Heart left ventricle (tissue), 16 donors: Measurements from ENCODE around the gene MAP1A. TPM values are rescaled to one million over a fixed set of nuclear protein-coding genes. Genes with fewer than 3 reads are reported as not detected.

Experiments
- ATAC-seq, 4 donors: fragments of 200-7000 bp; cut with Tn5 transposase; one replicate each; pipeline ENCODE4 v1.9.1; 2020 to 2022; ENCODE audit warnings: moderate library complexity in 4 of 4, mild to moderate bottlenecking in 3 of 4, moderate number of reproducible peaks in 1 of 4
- DNase-seq, 5 donors: peaks; one replicate each; pipeline ENCODE4 v3.0.0-alpha.2; 2020
- H3K27ac ChIP-seq, 12 donors: fragments of 200-600 bp; sonication (generic) in 4 of 12; one replicate each; pipeline versions ENCODE4 v1.5.0 to v1.8.0; 2016 to 2022; ENCODE audit warnings: mild to moderate bottlenecking in 2 of 12
- H3K27me3 ChIP-seq, 9 donors: fragments of 200-600 bp; sonication (generic) in 2 of 9; one replicate each; pipeline versions ENCODE4 v1.5.1 to v1.8.0; 2016 to 2022; ENCODE audit warnings: mild to moderate bottlenecking in 3 of 9
- H3K36me3 ChIP-seq, 9 donors: fragments of 200-600 bp; sonication (generic) in 2 of 9; one replicate each; pipeline versions ENCODE4 v1.5.0 to v1.8.0; 2018 to 2022; ENCODE audit warnings: mild to moderate bottlenecking in 2 of 9
- H3K4me1 ChIP-seq, 12 donors: fragments of 200-600 bp; sonication (generic) in 4 of 12; one replicate each; pipeline versions ENCODE4 v1.5.0 to v1.8.0; 2016 to 2022; ENCODE audit warnings: mild to moderate bottlenecking in 3 of 12
- H3K4me3 ChIP-seq, 12 donors: fragments of 200-600 bp; sonication (generic) in 4 of 12; one replicate each; pipeline versions ENCODE4 v1.5.0 to v1.8.0; 2017 to 2022; ENCODE audit warnings: mild to moderate bottlenecking in 9 of 12, moderate library complexity in 4 of 12
- H3K9me3 ChIP-seq, 12 donors: fragments of 200-600 bp; sonication (generic) in 4 of 12; one replicate each; pipeline versions ENCODE4 v1.5.0 to v1.8.0; 2016 to 2022; ENCODE audit warnings: mild to moderate bottlenecking in 1 of 12
- CTCF ChIP-seq, 12 donors: fragments of 200-600 bp; sonication (generic) in 4 of 12; IDR thresholded peaks; one replicate each; pipeline versions ENCODE4 v1.5.0 to v1.8.0; 2018 to 2022; ENCODE audit warnings: antibody characterized with exemption in 12 of 12, mild to moderate bottlenecking in 5 of 12
- POLR2A ChIP-seq, 2 donors: fragments of 450-650 bp; IDR thresholded peaks; one replicate each; pipeline ENCODE4 v1.6.1; 2017; ENCODE audit warnings: antibody characterized with exemption in 2 of 2, mild to moderate bottlenecking in 2 of 2, moderate library complexity in 2 of 2
- WGBS, 4 donors: extraction: QIAGEN DNeasy Blood & Tissue Kit in 2 of 4; methylation state at CpG; one replicate each; pipeline versions ENCODE4 v1.1.5 to v1.1.7; 2013 to 2018; 5-methylcytosine and 5-hydroxymethylcytosine counted together
- intact Hi-C, 10 donors: fragments of 100-400 bp; cut with DNase I; formaldehyde crosslinking; loops; one replicate each; pipeline versions ENCODE4 v1.11.1 to v1.14.2; 2022
- polyA plus RNA-seq, 2 donors: library from polyadenylated mRNA; stranded (reverse); fragments of 200-250 nt; gene quantifications; one replicate each; pipeline ENCODE4 v1.2.3, GENCODE V29; 2013
- total RNA-seq, 9 donors: library from RNA; depleted of rRNA in 2 of 9; stranded (reverse); fragments of >200 nt in 2 of 9; fragmentation: NEBNext Ultra II Directional in 3 of 9; extraction: Animal tissue kit (Norgen Biotek cat#: 25700) in 3 of 9; gene quantifications; one replicate each; pipeline versions ENCODE4 v1.1.0 to v1.2.4, GENCODE V29; 2016 to 2023
- donor health status: ischemic (EF 13 %, LVEDD 7.1; RV severe dilation, severe dysfunction).
- donor health status: healthy with polysubstance abuse.
- donor health status: DM: no; HTN: yes; CAD: no.
- donor health status: DM: no; HTN: no; CAD: no.
- donor health status: ischemic (EF 25% LVEDD 6.9; RV normal size, moderate dysfunction).
- donor health status: ischemic (EF 25% LVEDD 5.7; RV mildly dilated, moderate dysfunction).
- donor health status: healthy.
- donor health status: DM: yes; HTN: yes; CAD: no.
- donor health status: ischemic (EF 35%, LVEDD 5.7; RV mildly dilated, moderate dysfunction).
- donor health status: nonischemic (EF 11% LVEDD 7.7; RV severe dilation, severe dysfunction).
- donor health status: DM: yes; HTN: yes; CAD: no.
- donor health status: PGD.
- donor health status: ischemic (EF 29% LVEDD 5.4; RV normal size, mild dysfunction).
- donor health status: nonischemic (EF 23%, LVEDD 6.1; RV moderate dilation, normal function).

The MAP1A gene
- total and polyA plus RNA-seq, 11 donors = 6.0 to 146 (median 36.8) TPM

GRCh38 chr15:43473885-43474284 lies 43.5 kb upstream of the MAP1A start:
- H3K36me3 ChIP-seq = peaks cover 0 to 100% (median 94%) of the 10 kb centered on the region in 9 donors
- no peaks in the 10 kb centered on the region for H3K9me3 ChIP-seq
- no peak for DNase-seq
- ATAC-seq = no peak
- H3K27ac ChIP-seq = no peak overlapping the region
- intact Hi-C loops = loop anchor here in 1 of 10 donors (10.0 kb wide), 1 partner anchor 51 kb away; no protein-coding TSS in a partner anchor
- 97 to 99% (median 98%) methylated on average over 13 to 25 of the region's 25 CpGs for WGBS, 4 donors
- H3K27me3 ChIP-seq = no peaks in the 10 kb centered on the region
- no peak for TF ChIP-seq CTCF (IDR thresholded peaks at IDR 0.05)
- TF ChIP-seq POLR2A (IDR thresholded peaks at IDR 0.05) = no peak
- no peak overlapping the region for H3K4me3 ChIP-seq
- H3K4me1 ChIP-seq = no peaks in the 10 kb centered on the region

- no peaks in the 10 kb centered on the region for H3K27me3 ChIP-seq
- intact Hi-C loops = loop anchor here in 1 of 10 donors (5.0 kb wide), 1 partner anchor 34 kb away; the partner anchor contains the start of gene MAP1A
- DNase-seq = no peak
- H3K4me3 ChIP-seq = no peak overlapping the region
- H3K27ac ChIP-seq = peak overlapping the region in 2 of 12 donors; percentile 6 to 11
- H3K9me3 ChIP-seq = no peaks in the 10 kb centered on the region
- peaks cover 0 to 77% (median 58%) of the 10 kb centered on the region in 9 donors for H3K36me3 ChIP-seq
- no peak for ATAC-seq
- peaks cover 0 to 11% (median 0%) of the 10 kb centered on the region in 12 donors for H3K4me1 ChIP-seq
- 77 to 87% (median 80%) methylated on average over 4 of the region's 4 CpGs for WGBS, 4 donors
- TF ChIP-seq POLR2A (IDR thresholded peaks at IDR 0.05) = no peak
- TF ChIP-seq CTCF (IDR thresholded peaks at IDR 0.05) = peak in 9 of 12 donors; percentile 10 to 53 (median 33)
Measured at GRCh38 chr15:43483297-43484128, 33.9 kb upstream of the MAP1A start.

- H3K9me3 ChIP-seq = no peaks in the 10 kb centered on the region
- TF ChIP-seq POLR2A (IDR thresholded peaks at IDR 0.05) (no peak), CTCF (IDR thresholded peaks at IDR 0.05) (no peak)
- H3K4me1 ChIP-seq = peaks cover 0 to 19% (median 6%) of the 10 kb centered on the region in 12 donors
- WGBS, 4 donors = 94 to 98% (median 96%) methylated on average over 2 of the region's 2 CpGs
- intact Hi-C loops = loop anchor here in 1 of 10 donors (5.0 kb wide), 1 partner anchor 33 kb away; the partner anchor contains the start of gene MAP1A
- peaks cover 0 to 76% (median 49%) of the 10 kb centered on the region in 9 donors for H3K36me3 ChIP-seq
- H3K27me3 ChIP-seq = no peaks in the 10 kb centered on the region
- H3K4me3 ChIP-seq = no peak overlapping the region
- DNase-seq (no peak), ATAC-seq (no peak)
- peak overlapping the region in 1 of 12 donors; percentile 6 for H3K27ac ChIP-seq
Measured at GRCh38 chr15:43484455-43484854, 33.0 kb upstream of the MAP1A start.

- intact Hi-C loops = loop anchor here in 1 of 10 donors (5.0 kb wide), 1 partner anchor 35 kb away; no protein-coding TSS in a partner anchor
- no peaks in the 10 kb centered on the region for H3K9me3 ChIP-seq
- DNase-seq (no peak), ATAC-seq (no peak)
- no peak overlapping the region for H3K27ac ChIP-seq
- peaks cover 0 to 74% (median 46%) of the 10 kb centered on the region in 9 donors for H3K36me3 ChIP-seq
- no peaks in the 10 kb centered on the region for H3K27me3 ChIP-seq
- TF ChIP-seq CTCF (IDR thresholded peaks at IDR 0.05) = no peak
- TF ChIP-seq POLR2A (IDR thresholded peaks at IDR 0.05) = no peak
- peaks cover 0 to 31% (median 15%) of the 10 kb centered on the region in 12 donors for H3K4me1 ChIP-seq
- H3K4me3 ChIP-seq = no peak overlapping the region
- 92 to 98% (median 95%) methylated on average over 6 of the region's 6 CpGs for WGBS, 4 donors
Measured at GRCh38 chr15:43487271-43487895, 30.0 kb upstream of the MAP1A start.
